Neural crest cell (in vitro differentiated cells): ENCODE measurements around the gene FOXF1. TPM values are rescaled to one million over a fixed set of nuclear protein-coding genes. Genes with fewer than 3 reads are reported as not detected.

Experiments used
- DNase-seq: peaks from one replicate; pipeline ENCODE4 v3.0.0; 2021; ENCODE audit warnings: low read depth, mixed read lengths, low spot score
- H3K27ac Mint-ChIP-seq: one replicate; pipeline ENCODE4 v1.8.0; 2021; ENCODE audit warnings: mild to moderate bottlenecking, mixed read lengths; ENCODE audit not compliant: unreplicated experiment
- H3K27me3 Mint-ChIP-seq: 2 replicates; pipeline ENCODE4 v1.8.0; 2021; ENCODE audit warnings: low read depth, mild to moderate bottlenecking, mixed read lengths
- H3K36me3 Mint-ChIP-seq: 2 replicates; pipeline ENCODE4 v1.8.0; 2021; ENCODE audit warnings: low read depth, mild to moderate bottlenecking, mixed read lengths
- H3K4me1 Mint-ChIP-seq: 2 replicates; pipeline ENCODE4 v1.8.0; 2021; ENCODE audit warnings: mixed read lengths
- H3K4me3 Mint-ChIP-seq: one replicate; pipeline ENCODE4 v1.8.0; 2021; ENCODE audit warnings: mild to moderate bottlenecking, mixed read lengths
- H3K9me3 Mint-ChIP-seq: 2 replicates; pipeline ENCODE4 v1.8.0; 2021; ENCODE audit warnings: mixed read lengths
- CTCF ChIP-seq: fragments of 200-600 bp; sonication (generic); conservative IDR thresholded peaks from 2 replicates; pipeline ENCODE4 v1.5.0; 2021; ENCODE audit warnings: antibody characterized with exemption, mild to moderate bottlenecking
- total RNA-seq: library from RNA; stranded (reverse); gene quantifications from 2 replicates; pipeline ENCODE4 v1.2.1, GENCODE V29; 2021

FOXF1 gene
- total RNA-seq, 1 donor from 2014 or later = not detected

- Mint-ChIP-seq H3K4me1 (peaks cover 21% of the 10 kb centered on the region), H3K4me3 (no peak overlapping the region), H3K36me3 (peaks cover 3% of the 10 kb centered on the region), H3K9me3 (peaks cover 5% of the 10 kb centered on the region), H3K27ac (peak overlapping the region; percentile 50), H3K27me3 (peaks cover 71% of the 10 kb centered on the region)
- no peak for TF ChIP-seq CTCF
- DNase-seq = no peak
Measured at GRCh38 chr16:86481607-86482006, 28.7 kb upstream of the FOXF1 start.

DNA sequence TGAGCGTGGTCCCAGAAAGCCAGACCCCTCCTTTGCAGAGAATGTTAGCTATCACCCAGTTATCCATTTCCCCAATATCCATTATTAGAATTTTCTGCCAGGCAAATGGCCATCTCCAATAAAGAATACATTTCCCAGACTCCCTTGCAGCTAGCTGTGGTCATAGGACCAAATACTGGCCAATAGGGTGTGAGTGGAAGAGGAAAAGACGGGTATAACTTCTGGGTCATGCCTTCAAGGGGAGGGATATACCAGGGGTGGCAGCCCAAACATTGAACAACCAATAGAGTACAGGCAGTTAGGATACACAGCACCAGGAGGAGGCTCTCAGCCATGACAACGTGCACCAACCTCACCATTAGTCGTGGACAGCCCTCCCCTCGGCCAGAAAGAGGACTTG is 26.1 kb upstream of the FOXF1 start:
- Mint-ChIP-seq H3K36me3 (peaks cover 3% of the 10 kb centered on the region), H3K27me3 (peaks cover 80% of the 10 kb centered on the region), H3K27ac (no peak overlapping the region), H3K4me1 (peaks cover 20% of the 10 kb centered on the region), H3K4me3 (no peak overlapping the region), H3K9me3 (peaks cover 5% of the 10 kb centered on the region)
- no peak for TF ChIP-seq CTCF
- no peak for DNase-seq

GRCh38 chr16:86485746-86486145 is 24.6 kb upstream of the FOXF1 start:
- Mint-ChIP-seq H3K4me1 (peaks cover 9% of the 10 kb centered on the region), H3K27ac (no peak overlapping the region)
- TF ChIP-seq CTCF = no peak

DNA sequence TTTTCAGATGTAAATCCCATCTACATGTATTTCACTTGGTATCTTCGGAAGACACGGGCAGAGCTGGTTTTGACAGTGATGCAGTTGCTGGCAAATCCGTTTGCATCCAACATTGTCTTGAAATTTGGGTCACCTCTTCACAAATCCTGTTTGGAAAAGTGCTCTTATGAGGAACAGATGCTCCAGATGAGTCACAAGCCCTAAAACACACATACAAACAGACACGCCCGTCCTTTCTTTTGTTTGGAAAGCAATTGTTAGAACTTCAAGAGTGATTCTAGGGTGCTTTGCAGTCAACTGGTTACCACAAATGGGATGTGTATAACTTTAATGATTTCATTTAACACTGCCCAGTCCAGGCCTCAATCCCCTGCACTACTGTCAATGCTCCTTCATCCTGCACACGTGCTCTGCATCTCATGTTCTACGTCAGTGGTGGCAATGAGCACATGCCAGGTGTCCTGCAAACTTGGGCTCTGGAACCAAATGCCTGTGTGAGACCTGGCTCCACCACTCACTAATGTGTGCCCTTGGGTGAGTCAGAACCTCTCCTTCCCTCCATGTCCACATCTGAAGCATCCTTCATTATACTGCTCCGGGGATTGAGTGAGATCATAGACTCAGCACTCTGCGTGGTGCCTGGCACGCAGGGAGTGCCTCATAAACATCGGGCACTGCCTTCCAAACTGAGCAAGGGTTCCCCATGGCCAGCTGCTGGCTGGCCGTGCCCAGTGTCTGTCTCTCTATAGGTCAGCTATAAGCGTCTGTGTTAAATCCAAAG is 19.3 kb upstream of the FOXF1 start:
- H3K27me3 Mint-ChIP-seq = peaks cover 100% of the 10 kb centered on the region
- no peak for DNase-seq
- H3K9me3 Mint-ChIP-seq = no peaks in the 10 kb centered on the region
- TF ChIP-seq CTCF = no peak
- H3K4me3 Mint-ChIP-seq = peak overlapping the region; percentile 13
- H3K4me1 Mint-ChIP-seq = peaks cover 29% of the 10 kb centered on the region
- no peaks in the 10 kb centered on the region for H3K36me3 Mint-ChIP-seq
- H3K27ac Mint-ChIP-seq = peak overlapping the region; percentile 30

More at GRCh38 chr16:86485746-86486145, 24.6 kb upstream of the FOXF1 start:
- Mint-ChIP-seq H3K27me3 (peaks cover 84% of the 10 kb centered on the region), H3K4me3 (no peak overlapping the region), H3K9me3 (peaks cover 5% of the 10 kb centered on the region), H3K36me3 (peaks cover 3% of the 10 kb centered on the region)
- no peak for DNase-seq

GRCh38 chr16:86491640-86492023 is 18.7 kb upstream of the FOXF1 start:
- TF ChIP-seq CTCF = no peak
- DNase-seq = no peak
- Mint-ChIP-seq H3K36me3 (no peaks in the 10 kb centered on the region), H3K4me1 (peaks cover 29% of the 10 kb centered on the region), H3K9me3 (no peaks in the 10 kb centered on the region), H3K27me3 (peaks cover 100% of the 10 kb centered on the region), H3K4me3 (peak overlapping the region; percentile 20), H3K27ac (peak overlapping the region; percentile 30)
